ENCODE measurements around the gene PIK3CB.
"Not testable (repeated sequence)": the region's sequence is repeated elsewhere in the genome, so short reads cannot be mapped to it uniquely, and the experiment has no call there.

Gene PIK3CB

DNA sequence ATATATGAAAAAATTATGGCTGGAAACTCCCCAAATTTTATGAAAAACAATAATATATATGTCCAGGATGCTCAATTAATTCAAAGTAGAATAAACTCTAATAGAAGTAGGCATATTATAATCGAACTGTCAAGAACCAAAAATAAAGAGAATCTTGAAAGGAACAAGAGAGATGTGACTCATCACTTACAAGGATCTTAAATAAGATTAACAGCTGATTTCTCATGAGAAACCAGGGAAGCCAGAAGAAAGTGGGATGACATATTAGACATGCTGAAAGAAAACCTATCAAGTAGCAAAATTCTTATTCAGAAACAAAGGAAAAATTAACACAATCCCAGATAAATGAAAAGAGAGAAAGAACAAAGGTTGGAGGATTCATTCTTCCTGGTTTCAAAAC is 159.3 kb downstream of the PIK3CB start:
- DNase-seq: no peak

GRCh38 chr3:138673641-138674530 is 160.8 kb downstream of the PIK3CB start:
- DNase-seq: no peak

- DNase-seq: no peak
Measured at GRCh38 chr3:138670407-138670806, 164.3 kb downstream of the PIK3CB start.

- DNase-seq: no peak
Measured at GRCh38 chr3:138668107-138668506, 166.6 kb downstream of the PIK3CB start.

GRCh38 chr3:138657508-138657907 is 177.2 kb downstream of the PIK3CB start:
- no peak for DNase-seq

- DNase-seq: no peak
Measured at GRCh38 chr3:138653567-138653966, 181.2 kb downstream of the PIK3CB start.

DNA sequence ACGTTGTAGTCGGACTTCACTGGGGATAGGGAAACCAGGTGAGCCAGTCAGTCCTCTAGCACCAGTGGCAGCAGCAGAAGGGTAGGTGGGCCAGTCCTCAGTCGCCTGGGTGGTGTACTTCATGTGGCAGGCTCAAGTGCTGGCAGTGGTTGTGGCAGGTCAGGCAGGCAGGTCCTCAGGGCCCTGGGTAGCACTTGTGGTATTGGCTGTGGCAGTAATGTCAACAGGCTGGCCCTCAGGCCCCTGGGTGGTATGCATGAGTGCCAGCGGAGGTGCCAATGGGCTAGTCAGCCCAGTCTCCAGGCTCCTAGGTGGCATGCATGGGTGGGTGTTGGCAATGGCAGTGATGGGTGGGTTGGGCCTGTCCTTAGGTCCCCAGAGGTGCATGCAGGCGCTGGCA is 185.6 kb downstream of the PIK3CB start:
- DNase-seq: no peak

GRCh38 chr3:138646513-138646912 is 188.2 kb downstream of the PIK3CB start:
- DNase-seq: no peak

- no peak for DNase-seq
Measured at GRCh38 chr3:138646008-138646407, 188.7 kb downstream of the PIK3CB start.

DNA sequence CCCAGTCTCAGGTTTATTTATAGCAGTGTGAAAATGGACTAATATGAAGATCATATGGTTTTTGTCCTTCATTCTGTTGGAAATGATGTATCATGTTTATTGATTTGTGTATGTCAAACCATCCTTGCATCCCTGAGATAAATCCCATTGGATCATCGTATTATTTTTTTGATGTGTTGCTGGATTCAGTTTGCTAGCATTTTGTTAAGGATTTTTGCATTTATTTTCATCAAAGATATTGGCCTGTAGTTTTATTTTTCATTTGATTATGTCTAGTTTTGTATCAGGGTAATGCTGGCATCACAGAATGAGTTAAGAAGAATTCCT is 191.8 kb downstream of the PIK3CB start:
- DNase-seq: no peak

- DNase-seq: no peak
Measured at GRCh38 chr3:138642226-138642926, 192.4 kb downstream of the PIK3CB start.

GRCh38 chr3:138640537-138640936 is 194.2 kb downstream of the PIK3CB start:
- no peak for DNase-seq

- no peak for DNase-seq
Measured at GRCh38 chr3:138638641-138639040, 196.1 kb downstream of the PIK3CB start.

DNA sequence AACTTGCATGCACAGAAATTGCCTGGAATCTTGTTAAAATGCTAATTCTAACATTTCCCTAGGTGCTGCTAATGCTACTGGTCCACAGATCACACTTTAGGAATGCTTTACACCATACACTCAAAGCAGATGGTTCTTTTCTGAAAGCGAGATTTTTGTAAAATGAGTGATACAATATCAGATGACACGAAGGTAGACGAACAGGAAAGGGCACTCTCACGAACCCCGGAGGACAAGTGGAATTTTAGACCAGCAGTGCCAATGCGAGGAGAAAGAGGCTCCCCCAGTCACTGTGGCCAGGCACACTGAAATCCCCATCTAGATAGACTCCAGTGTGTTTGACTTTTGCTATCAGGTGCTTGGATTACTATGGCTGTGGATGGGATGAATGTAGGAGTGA is 205.2 kb downstream of the PIK3CB start:
- no peak for DNase-seq

DNA sequence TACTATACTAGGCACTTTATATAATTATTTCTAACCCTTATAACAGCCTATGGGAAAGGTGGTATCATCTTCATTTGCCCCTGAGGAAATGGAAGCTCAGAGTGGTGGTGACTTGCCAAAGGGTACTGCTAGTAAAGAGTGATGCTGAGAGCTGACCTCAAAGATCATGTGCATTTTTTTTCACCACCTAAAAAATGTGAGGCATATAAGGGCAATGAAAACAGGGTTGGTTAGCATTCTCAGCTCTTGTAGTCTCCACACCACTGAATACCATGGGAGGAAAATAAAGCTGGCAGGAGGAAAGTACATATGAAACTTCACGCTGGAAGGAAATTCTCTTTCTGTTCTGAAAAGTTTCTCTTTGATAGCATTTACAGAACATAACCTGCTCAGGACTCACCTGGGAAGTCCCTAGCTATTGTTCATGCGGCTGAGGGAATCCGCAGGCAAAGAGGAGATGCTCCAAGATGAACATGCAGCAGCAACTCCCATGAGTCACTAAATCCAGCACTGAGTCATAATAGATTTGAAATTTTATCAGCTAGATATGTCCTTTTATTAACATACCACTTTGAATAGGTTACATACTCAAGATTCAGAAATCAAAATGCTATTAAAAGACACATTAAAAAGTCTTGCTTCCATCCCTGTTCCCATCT is 208.9 kb downstream of the PIK3CB start:
- no peak for DNase-seq

- DNase-seq: no peak
Measured at GRCh38 chr3:138624518-138624917, 210.2 kb downstream of the PIK3CB start.

DNA sequence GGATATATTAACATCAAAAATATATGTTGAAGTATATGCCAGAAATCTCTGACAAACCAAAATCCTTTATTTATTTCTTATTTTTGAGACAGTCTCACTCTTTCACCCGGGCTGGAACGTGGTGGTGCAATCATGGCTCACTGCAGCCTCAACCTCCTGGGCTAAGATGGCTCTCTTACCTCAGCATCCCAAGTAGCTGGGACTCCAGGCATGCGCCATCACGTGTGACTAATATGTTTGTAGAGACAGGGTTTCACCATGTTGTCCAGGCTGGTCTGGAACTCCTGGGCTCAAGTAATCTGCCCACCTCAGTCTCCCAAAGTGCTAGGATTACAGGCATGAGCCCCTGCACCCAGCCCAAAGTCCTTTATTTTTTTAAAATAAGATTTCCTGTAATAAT is 214.3 kb downstream of the PIK3CB start:
- no peak for DNase-seq

GRCh38 chr3:138615462-138615861 is 219.3 kb downstream of the PIK3CB start:
- DNase-seq: no peak

- no peak for DNase-seq
Measured at GRCh38 chr3:138609898-138610266, 224.8 kb downstream of the PIK3CB start.

- DNase-seq: no peak
Measured at GRCh38 chr3:138608322-138609135, 226.2 kb downstream of the PIK3CB start, which contains the start of gene FAIM. FAIM (plus strand) TSS chr3:138608771; CDS start chr3:138619727, 10,956 bp downstream.

DNA sequence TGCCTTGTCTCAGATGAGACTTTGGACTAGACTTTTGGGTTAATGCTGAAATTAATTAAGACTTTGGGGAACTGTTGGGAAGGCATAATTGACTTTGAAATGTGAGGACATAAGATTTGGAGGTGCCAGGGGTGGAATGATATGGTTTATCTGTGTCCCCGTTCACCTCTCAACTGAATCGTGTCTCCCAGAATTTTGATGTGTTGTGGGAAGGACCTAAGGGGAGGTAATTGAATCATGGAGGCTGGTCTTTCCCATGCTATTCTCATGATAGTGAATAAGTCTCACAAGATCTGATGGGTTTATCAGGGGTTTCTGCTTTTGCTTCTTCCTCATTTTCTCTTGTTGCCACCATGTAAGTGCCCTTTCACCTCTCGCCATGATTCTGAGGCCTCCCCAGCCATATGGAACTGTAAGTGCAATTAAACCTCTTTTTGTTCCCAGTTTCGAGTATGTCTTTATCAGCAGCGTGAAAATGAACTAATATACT is 230.6 kb downstream of the PIK3CB start:
- not testable (repeated sequence) for DNase-seq

Data from cortex of kidney (tissue), 1 donor.